GM23338 (cell line): ENCODE results near the gene DCUN1D2.

ENCODE experiments used
- CREB1 ChIP-seq: fragments of 250-450 bp; sonication (Bioruptor Pico); IDR thresholded peaks from 2 replicates; pipeline ENCODE4 v1.5.0; 2020; ENCODE audit warnings: low read depth, mild to moderate bottlenecking, moderate library complexity
- EZH2 ChIP-seq: fragments of 200-600 bp; sonication (generic); IDR thresholded peaks from one replicate; pipeline ENCODE4 v1.8.0; 2017; ENCODE audit warnings: antibody characterized with exemption, mild to moderate bottlenecking, low read depth; ENCODE audit not compliant: unreplicated experiment
- EZH2phosphoT487 ChIP-seq: fragments of 200-600 bp; sonication (generic); IDR thresholded peaks from one replicate; pipeline ENCODE4 v1.8.1; 2018; ENCODE audit warnings: antibody characterized with exemption; ENCODE audit not compliant: unreplicated experiment
- JUNB ChIP-seq: IDR thresholded peaks from one replicate; pipeline ENCODE4 v1.6.1; 2016; ENCODE audit warnings: antibody characterized with exemption; ENCODE audit not compliant: unreplicated experiment
- NANOG ChIP-seq: IDR thresholded peaks from 2 replicates; pipeline ENCODE4 v1.6.1; 2016; ENCODE audit warnings: antibody characterized with exemption, borderline replicate concordance
- POLR2AphosphoS5 ChIP-seq: IDR thresholded peaks from 2 replicates; pipeline ENCODE4 v1.6.1; 2016; ENCODE audit warnings: antibody characterized with exemption, low read depth
- ZNF114 ChIP-seq: fragments of 250-450 bp; sonication (Bioruptor Pico); IDR thresholded peaks from 2 replicates; pipeline ENCODE4 v1.5.0; 2020; ENCODE audit warnings: mild to moderate bottlenecking, moderate library complexity
- ZNF331 ChIP-seq: fragments of 250-450 bp; sonication (Bioruptor Pico); IDR thresholded peaks from 2 replicates; pipeline ENCODE4 v1.5.0; 2020; ENCODE audit warnings: low read depth, mild to moderate bottlenecking, moderate library complexity
- TF ChIP-seq, protein P1 (sequence below), 2 experiments: fragments of 200-600 bp in 1 of 2; sonication (generic) in 1 of 2; conservative IDR thresholded peaks; 2 replicates each; pipeline versions ENCODE4 v1.5.1 to v1.6.1; 2016 to 2017; ENCODE audit warnings: antibody characterized with exemption in 2 of 2, low read depth in 2 of 2, mild to moderate bottlenecking in 2 of 2, moderate library complexity in 1 of 2
- TF ChIP-seq, protein P2 (sequence below): IDR thresholded peaks from one replicate; pipeline ENCODE4 v1.6.1; 2018; ENCODE audit warnings: antibody characterized with exemption; ENCODE audit not compliant: unreplicated experiment
- TF ChIP-seq, protein P3 (sequence below): IDR thresholded peaks from 2 replicates; pipeline ENCODE4 v1.6.1; 2016; ENCODE audit warnings: antibody characterized with exemption

DNA sequence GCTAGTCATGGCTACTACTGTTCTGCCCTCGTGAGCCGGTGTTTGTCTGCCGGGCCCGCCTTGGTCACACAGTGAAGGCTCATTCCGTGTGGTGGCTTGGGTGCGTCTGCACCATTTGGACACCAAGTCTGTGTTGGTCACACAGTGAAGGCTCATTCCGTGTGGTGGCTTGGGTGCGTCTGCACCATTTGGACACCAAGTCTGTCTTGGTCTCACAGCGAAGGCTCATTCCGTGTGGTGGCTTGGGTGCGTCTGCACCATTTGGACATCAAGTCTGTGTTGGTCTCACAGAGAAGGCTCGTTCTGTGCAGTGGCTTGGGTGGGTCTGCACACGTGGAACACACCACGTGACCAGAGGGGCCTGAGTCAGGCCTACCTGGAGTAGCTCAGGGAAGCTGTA is 29.0 kb upstream of the DCUN1D2 start:
- TF ChIP-seq, protein P1, sequence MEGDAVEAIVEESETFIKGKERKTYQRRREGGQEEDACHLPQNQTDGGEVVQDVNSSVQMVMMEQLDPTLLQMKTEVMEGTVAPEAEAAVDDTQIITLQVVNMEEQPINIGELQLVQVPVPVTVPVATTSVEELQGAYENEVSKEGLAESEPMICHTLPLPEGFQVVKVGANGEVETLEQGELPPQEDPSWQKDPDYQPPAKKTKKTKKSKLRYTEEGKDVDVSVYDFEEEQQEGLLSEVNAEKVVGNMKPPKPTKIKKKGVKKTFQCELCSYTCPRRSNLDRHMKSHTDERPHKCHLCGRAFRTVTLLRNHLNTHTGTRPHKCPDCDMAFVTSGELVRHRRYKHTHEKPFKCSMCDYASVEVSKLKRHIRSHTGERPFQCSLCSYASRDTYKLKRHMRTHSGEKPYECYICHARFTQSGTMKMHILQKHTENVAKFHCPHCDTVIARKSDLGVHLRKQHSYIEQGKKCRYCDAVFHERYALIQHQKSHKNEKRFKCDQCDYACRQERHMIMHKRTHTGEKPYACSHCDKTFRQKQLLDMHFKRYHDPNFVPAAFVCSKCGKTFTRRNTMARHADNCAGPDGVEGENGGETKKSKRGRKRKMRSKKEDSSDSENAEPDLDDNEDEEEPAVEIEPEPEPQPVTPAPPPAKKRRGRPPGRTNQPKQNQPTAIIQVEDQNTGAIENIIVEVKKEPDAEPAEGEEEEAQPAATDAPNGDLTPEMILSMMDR (conservative IDR thresholded peaks at IDR 0.05; ENCODE audit: low read depth in 2 of 2): no peak
- TF ChIP-seq POLR2AphosphoS5: no peak
- TF ChIP-seq, protein P2, sequence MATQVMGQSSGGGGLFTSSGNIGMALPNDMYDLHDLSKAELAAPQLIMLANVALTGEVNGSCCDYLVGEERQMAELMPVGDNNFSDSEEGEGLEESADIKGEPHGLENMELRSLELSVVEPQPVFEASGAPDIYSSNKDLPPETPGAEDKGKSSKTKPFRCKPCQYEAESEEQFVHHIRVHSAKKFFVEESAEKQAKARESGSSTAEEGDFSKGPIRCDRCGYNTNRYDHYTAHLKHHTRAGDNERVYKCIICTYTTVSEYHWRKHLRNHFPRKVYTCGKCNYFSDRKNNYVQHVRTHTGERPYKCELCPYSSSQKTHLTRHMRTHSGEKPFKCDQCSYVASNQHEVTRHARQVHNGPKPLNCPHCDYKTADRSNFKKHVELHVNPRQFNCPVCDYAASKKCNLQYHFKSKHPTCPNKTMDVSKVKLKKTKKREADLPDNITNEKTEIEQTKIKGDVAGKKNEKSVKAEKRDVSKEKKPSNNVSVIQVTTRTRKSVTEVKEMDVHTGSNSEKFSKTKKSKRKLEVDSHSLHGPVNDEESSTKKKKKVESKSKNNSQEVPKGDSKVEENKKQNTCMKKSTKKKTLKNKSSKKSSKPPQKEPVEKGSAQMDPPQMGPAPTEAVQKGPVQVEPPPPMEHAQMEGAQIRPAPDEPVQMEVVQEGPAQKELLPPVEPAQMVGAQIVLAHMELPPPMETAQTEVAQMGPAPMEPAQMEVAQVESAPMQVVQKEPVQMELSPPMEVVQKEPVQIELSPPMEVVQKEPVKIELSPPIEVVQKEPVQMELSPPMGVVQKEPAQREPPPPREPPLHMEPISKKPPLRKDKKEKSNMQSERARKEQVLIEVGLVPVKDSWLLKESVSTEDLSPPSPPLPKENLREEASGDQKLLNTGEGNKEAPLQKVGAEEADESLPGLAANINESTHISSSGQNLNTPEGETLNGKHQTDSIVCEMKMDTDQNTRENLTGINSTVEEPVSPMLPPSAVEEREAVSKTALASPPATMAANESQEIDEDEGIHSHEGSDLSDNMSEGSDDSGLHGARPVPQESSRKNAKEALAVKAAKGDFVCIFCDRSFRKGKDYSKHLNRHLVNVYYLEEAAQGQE: no peak
- no peak for TF ChIP-seq EZH2
- TF ChIP-seq NANOG: no peak
- no peak for TF ChIP-seq EZH2phosphoT487
- no peak for TF ChIP-seq ZNF114 (CRISPR knock-in tag)
- TF ChIP-seq, protein P3, sequence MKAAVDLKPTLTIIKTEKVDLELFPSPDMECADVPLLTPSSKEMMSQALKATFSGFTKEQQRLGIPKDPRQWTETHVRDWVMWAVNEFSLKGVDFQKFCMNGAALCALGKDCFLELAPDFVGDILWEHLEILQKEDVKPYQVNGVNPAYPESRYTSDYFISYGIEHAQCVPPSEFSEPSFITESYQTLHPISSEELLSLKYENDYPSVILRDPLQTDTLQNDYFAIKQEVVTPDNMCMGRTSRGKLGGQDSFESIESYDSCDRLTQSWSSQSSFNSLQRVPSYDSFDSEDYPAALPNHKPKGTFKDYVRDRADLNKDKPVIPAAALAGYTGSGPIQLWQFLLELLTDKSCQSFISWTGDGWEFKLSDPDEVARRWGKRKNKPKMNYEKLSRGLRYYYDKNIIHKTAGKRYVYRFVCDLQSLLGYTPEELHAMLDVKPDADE: no peak
- no peak for TF ChIP-seq JUNB
- TF ChIP-seq CREB1: no peak
- TF ChIP-seq ZNF331 (CRISPR knock-in tag): no peak
